WTC11 (cell line): ENCODE results near the gene ZMYND8. TPM values are rescaled to one million over a fixed set of nuclear protein-coding genes. Genes with fewer than 3 reads are reported as not detected.
A peak's percentile ranks its signal among the peaks of the same experiment; 100 is the strongest.
"Not testable (repeated sequence)": the region's sequence is repeated elsewhere in the genome, so short reads cannot be mapped to it uniquely, and the experiment has no call there.

Experiments used
- ATAC-seq: fragments of 200-7000 bp; cut with Tn5 transposase; 2 replicates; pipeline ENCODE4 v1.10.0; 2021; ENCODE audit warnings: mild to moderate bottlenecking, moderate library complexity
- CTCF ChIA-PET: fragments of 300-600 bp; sonication (Branson Sonifier 250); formaldehyde crosslinking; loops from one replicate; lab custom pipeline; 2021; ENCODE audit warnings: antibody characterized with exemption; lab: Charles Lee
- POLR2A ChIA-PET: fragments of 350-600 bp; sonication (Branson Sonifier 250); formaldehyde crosslinking; loops from one replicate; lab custom pipeline; 2021; ENCODE audit warnings: antibody characterized with exemption; lab: Charles Lee
- DNase-seq: peaks from one replicate; pipeline ENCODE4 v3.0.0; 2021; ENCODE audit warnings: low spot score
- H3K27ac Mint-ChIP-seq: 2 replicates; pipeline ENCODE4 v1.8.0; 2021; ENCODE audit warnings: mixed read lengths
- H3K27me3 Mint-ChIP-seq: 2 replicates; pipeline ENCODE4 v1.8.0; 2021; ENCODE audit warnings: low read depth, mild to moderate bottlenecking, moderate library complexity, mixed read lengths
- H3K36me3 Mint-ChIP-seq: 2 replicates; pipeline ENCODE4 v1.8.0; 2021; ENCODE audit warnings: mixed read lengths
- H3K4me1 Mint-ChIP-seq: 2 replicates; pipeline ENCODE4 v1.8.0; 2022; ENCODE audit warnings: mixed read lengths
- H3K4me3 Mint-ChIP-seq: 2 replicates; pipeline ENCODE4 v1.8.0; 2021; ENCODE audit warnings: mild to moderate bottlenecking, moderate library complexity, mixed read lengths
- H3K9me3 Mint-ChIP-seq: 2 replicates; pipeline ENCODE4 v1.8.0; 2021; ENCODE audit warnings: mixed read lengths
- CREB1 ChIP-seq: sonication (generic); formaldehyde crosslinking; IDR thresholded peaks from 2 replicates; pipeline ENCODE4 v1.8.0; 2023; ENCODE audit warnings: mild to moderate bottlenecking, missing genetic modification reagents
- CREM ChIP-seq: sonication (generic); formaldehyde crosslinking; IDR thresholded peaks from 2 replicates; pipeline ENCODE4 v1.8.1; 2022; ENCODE audit warnings: mild to moderate bottlenecking, missing genetic modification reagents, moderate library complexity
- FOXP1 ChIP-seq: sonication (generic); formaldehyde crosslinking; IDR thresholded peaks from 2 replicates; pipeline ENCODE4 v1.8.0; 2022; ENCODE audit warnings: missing genetic modification reagents, mild to moderate bottlenecking, moderate library complexity, borderline replicate concordance
- GTF2I ChIP-seq: fragments of 250-450 bp; sonication (Bioruptor Pico); conservative IDR thresholded peaks from 2 replicates; pipeline ENCODE4 v1.4.0; 2021; ENCODE audit warnings: mild to moderate bottlenecking
- MLX ChIP-seq: sonication (generic); formaldehyde crosslinking; IDR thresholded peaks from 2 replicates; pipeline ENCODE4 v1.8.1; 2023; ENCODE audit warnings: mild to moderate bottlenecking, missing genetic modification reagents, moderate library complexity
- NFYB ChIP-seq: sonication (generic); formaldehyde crosslinking; conservative IDR thresholded peaks from 2 replicates; pipeline ENCODE4 v1.8.0; 2022; ENCODE audit warnings: low read depth, missing genetic modification reagents
- PRRX2 ChIP-seq: fragments of 250-450 bp; sonication (Bioruptor Pico); IDR thresholded peaks from 2 replicates; pipeline ENCODE4 v1.8.0; 2021; ENCODE audit warnings: mild to moderate bottlenecking
- RELA ChIP-seq: sonication (generic); formaldehyde crosslinking; IDR thresholded peaks from 2 replicates; pipeline ENCODE4 v1.8.1; 2022; ENCODE audit warnings: missing genetic modification reagents, mild to moderate bottlenecking, borderline replicate concordance
- RORB ChIP-seq: fragments of 250-450 bp; sonication (Bioruptor Pico); IDR thresholded peaks from 2 replicates; pipeline ENCODE4 v1.9.0; 2021; ENCODE audit warnings: mild to moderate bottlenecking
- SP1 ChIP-seq: sonication (generic); formaldehyde crosslinking; conservative IDR thresholded peaks from 2 replicates; pipeline ENCODE4 v1.8.1; 2022; ENCODE audit warnings: missing genetic modification reagents
- TCF7 ChIP-seq: sonication (generic); formaldehyde crosslinking; IDR thresholded peaks from 2 replicates; pipeline ENCODE4 v1.8.0; 2022; ENCODE audit warnings: mild to moderate bottlenecking, low read depth, missing genetic modification reagents, moderate library complexity
- TEAD1 ChIP-seq: sonication (generic); formaldehyde crosslinking; IDR thresholded peaks from 2 replicates; pipeline ENCODE4 v1.8.0; 2022; ENCODE audit warnings: mild to moderate bottlenecking, missing genetic modification reagents
- USF2 ChIP-seq: sonication (generic); formaldehyde crosslinking; IDR thresholded peaks from 2 replicates; pipeline ENCODE4 v1.8.1; 2023; ENCODE audit warnings: mild to moderate bottlenecking, missing genetic modification reagents, moderate library complexity
- ZMAT4 ChIP-seq: fragments of 250-450 bp; sonication (Bioruptor Pico); IDR thresholded peaks from 2 replicates; pipeline ENCODE4 v1.9.0; 2021; ENCODE audit warnings: mild to moderate bottlenecking
- ZNF121 ChIP-seq: sonication (generic); formaldehyde crosslinking; IDR thresholded peaks from 2 replicates; pipeline ENCODE4 v1.8.0; 2023; ENCODE audit warnings: missing genetic modification reagents
- ZNF138 ChIP-seq: sonication (generic); formaldehyde crosslinking; conservative IDR thresholded peaks from 2 replicates; pipeline ENCODE4 v1.8.1; 2022; ENCODE audit warnings: mild to moderate bottlenecking, moderate library complexity, missing genetic modification reagents
- ZNF425 ChIP-seq: fragments of 250-450 bp; sonication (Bioruptor Pico); conservative IDR thresholded peaks from 2 replicates; pipeline ENCODE4 v1.9.0; 2021; ENCODE audit warnings: mild to moderate bottlenecking
- total RNA-seq: library from RNA; stranded (reverse); gene quantifications from 3 replicates; pipeline ENCODE4 v1.2.3, GENCODE V29; 2021
- TF ChIP-seq, protein P1 (sequence below): sonication (generic); formaldehyde crosslinking; IDR thresholded peaks from 2 replicates; pipeline ENCODE4 v1.8.0; 2022; ENCODE audit warnings: mild to moderate bottlenecking, missing genetic modification reagents

Gene ZMYND8
- total RNA-seq, 1 experiment from 2014 or later, result 114 TPM

DNA sequence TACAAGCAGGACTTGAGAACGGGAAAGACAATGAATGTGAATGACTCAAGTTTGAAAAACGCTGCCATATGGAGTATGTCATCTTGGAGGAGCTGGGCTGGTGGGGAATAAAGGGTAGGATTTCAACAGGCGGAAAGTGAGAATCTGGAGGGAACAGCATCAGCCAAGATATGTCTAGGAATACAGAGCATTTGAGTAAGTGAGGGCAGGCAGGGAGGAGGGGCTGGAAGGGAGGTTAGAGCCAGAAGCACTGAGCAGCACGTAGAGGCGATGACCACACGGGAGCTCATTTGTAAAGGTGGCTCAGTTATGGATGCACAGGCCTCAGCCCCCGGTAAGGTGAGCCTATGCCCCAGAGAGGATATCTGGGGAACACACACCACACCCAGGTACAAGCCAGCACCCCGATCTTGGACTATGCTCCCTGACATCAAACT lies 115.1 kb downstream of the ZMYND8 start:
- H3K27ac Mint-ChIP-seq, result peak overlapping the region; percentile 84; the same call in 1 of the 2 replicates
- ATAC-seq, result no peak
- POLR2A ChIA-PET, result no interaction called here

DNA sequence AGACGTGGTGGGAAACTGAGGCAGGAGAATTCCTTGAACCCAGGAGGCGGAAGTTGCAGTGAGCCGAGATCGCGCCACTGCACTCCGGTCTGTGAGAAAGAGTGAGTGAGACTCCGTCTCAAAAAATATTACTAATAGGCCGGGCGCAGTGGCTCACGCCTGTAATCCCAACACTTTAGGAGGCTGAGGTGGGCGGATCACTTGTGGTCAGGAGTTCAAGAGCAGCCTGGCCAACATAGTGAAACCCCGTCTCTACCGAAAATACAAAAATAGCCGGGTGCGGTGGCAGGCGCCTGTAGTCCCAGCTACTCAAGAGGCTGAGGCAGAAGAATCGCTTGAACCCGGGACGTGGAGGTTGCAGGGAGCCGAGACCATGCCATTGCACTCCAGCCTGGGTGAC lies 116.4 kb downstream of the ZMYND8 start:
- peaks cover 60% of the 10 kb centered on the region for H3K36me3 Mint-ChIP-seq
- H3K4me3 Mint-ChIP-seq, DNase-seq, H3K27ac Mint-ChIP-seq, H3K27me3 Mint-ChIP-seq, POLR2A ChIA-PET, ATAC-seq, H3K9me3 Mint-ChIP-seq: not testable (repeated sequence)
- peaks cover 14% of the 10 kb centered on the region for H3K4me1 Mint-ChIP-seq
- CTCF ChIA-PET, result interaction anchor here (1.3 to 2.9 kb wide), 2 partner anchors 144 kb away, joined by 3 to 25 read pairs; no protein-coding TSS in a partner anchor

More for the DNA sequence above, 115.1 kb downstream of the ZMYND8 start:
- no peak for DNase-seq
- Mint-ChIP-seq H3K4me1 (peaks cover 14% of the 10 kb centered on the region), H3K27me3 (no peaks in the 10 kb centered on the region), H3K9me3 (no peaks in the 10 kb centered on the region), H3K4me3 (no peak overlapping the region), H3K36me3 (peaks cover 63% of the 10 kb centered on the region)
- CTCF ChIA-PET, result interaction anchor here (0.7 to 2.9 kb wide), 4 partner anchors 17 to 143 kb away, joined by 3 to 25 read pairs (median 3); no protein-coding TSS in a partner anchor
- TF ChIP-seq SP1 (no peak), FOXP1 (no peak), ZNF138 (CRISPR knock-in tag) (no peak), NFYB (CRISPR knock-in tag) (no peak), MLX (CRISPR knock-in tag) (no peak)

DNA sequence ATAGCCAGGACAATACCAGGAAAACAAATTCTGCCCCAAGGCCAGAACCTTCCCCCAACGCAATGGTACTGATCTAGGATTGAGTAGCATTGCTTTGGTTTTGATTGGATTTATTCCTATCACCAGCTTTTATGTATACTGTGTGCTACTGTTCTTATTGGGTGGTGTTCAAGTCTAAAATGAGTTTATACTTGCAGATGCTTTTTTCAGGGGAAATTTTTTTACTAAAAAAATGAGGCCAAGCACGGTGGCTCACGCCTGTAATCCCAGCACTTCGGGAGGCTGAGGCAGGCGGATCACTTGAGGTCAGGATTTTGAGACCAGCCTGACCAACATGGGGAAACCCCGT lies 116.8 kb downstream of the ZMYND8 start:
- Mint-ChIP-seq H3K27me3 (no peaks in the 10 kb centered on the region), H3K27ac (peak overlapping the region; percentile 66), H3K4me3 (no peak overlapping the region), H3K36me3 (peaks cover 60% of the 10 kb centered on the region), H3K4me1 (peaks cover 14% of the 10 kb centered on the region), H3K9me3 (no peaks in the 10 kb centered on the region)
- POLR2A ChIA-PET, result no interaction called here
- DNase-seq (no peak), ATAC-seq (no peak)
- CTCF ChIA-PET, result interaction anchor here (1.3 kb wide), 1 partner anchor 145 kb away, joined by 3 read pairs; no protein-coding TSS in a partner anchor
- TF ChIP-seq PRRX2 (CRISPR knock-in tag) (no peak), ZMAT4 (CRISPR knock-in tag) (no peak), CREM (no peak), TEAD1 (CRISPR knock-in tag) (no peak), TCF7 (CRISPR knock-in tag) (no peak), ZNF121 (CRISPR knock-in tag) (no peak), USF2 (CRISPR knock-in tag) (no peak), CREB1 (CRISPR knock-in tag) (no peak), RELA (CRISPR knock-in tag) (no peak), RORB (CRISPR knock-in tag) (no peak), GTF2I (CRISPR knock-in tag) (no peak), ZNF425 (CRISPR knock-in tag) (no peak)
- TF ChIP-seq, protein P1, sequence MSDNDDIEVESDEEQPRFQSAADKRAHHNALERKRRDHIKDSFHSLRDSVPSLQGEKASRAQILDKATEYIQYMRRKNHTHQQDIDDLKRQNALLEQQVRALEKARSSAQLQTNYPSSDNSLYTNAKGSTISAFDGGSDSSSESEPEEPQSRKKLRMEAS (CRISPR knock-in tag), result no peak
